Activated T-cell treated with anti-CD3 and anti-CD28 coated beads, Interleukin-2, amount 50 U/mL, for 4 hours (primary cell): ENCODE measurements around the gene CPAMD8. TPM values are rescaled to one million over a fixed set of nuclear protein-coding genes. Genes with fewer than 3 reads are reported as not detected.
"Not testable (repeated sequence)": the region's sequence is repeated elsewhere in the genome, so short reads cannot be mapped to it uniquely, and the experiment has no call there.

Experiments
- ATAC-seq, 2 donors: fragments of 200-7000 bp; cut with Tn5 transposase; one replicate each; pipeline ENCODE4 v1.10.0; 2021
- DNase-seq: peaks from one replicate; pipeline ENCODE4 v3.0.0-alpha.2; 2020
- H3K27me3 Mint-ChIP-seq: one replicate; pipeline ENCODE4 v1.8.0; 2021; ENCODE audit warnings: low read depth, mixed read lengths
- H3K36me3 Mint-ChIP-seq: one replicate; pipeline ENCODE4 v1.8.0; 2022; ENCODE audit warnings: mixed read lengths; ENCODE audit not compliant: insufficient read depth
- H3K4me1 Mint-ChIP-seq: one replicate; pipeline ENCODE4 v1.8.0; 2021; ENCODE audit warnings: low read depth, mixed read lengths
- H3K4me3 Mint-ChIP-seq: one replicate; pipeline ENCODE4 v1.8.0; 2021; ENCODE audit warnings: mild to moderate bottlenecking, moderate library complexity, mixed read lengths
- H3K9me3 Mint-ChIP-seq: one replicate; pipeline ENCODE4 v1.8.0; 2021; ENCODE audit warnings: mixed read lengths
- total RNA-seq, 3 donors: library from RNA; stranded (reverse); gene quantifications; one replicate each; pipeline ENCODE4 v1.2.1, GENCODE V29; 2021

Gene CPAMD8
- total RNA-seq, 3 donors from 2014 or later, result 0.18 to 0.37 TPM; not detected in 1

GRCh38 chr19:16875584-16876555 is 150.7 kb downstream of the CPAMD8 start:
- Mint-ChIP-seq H3K4me1 (peaks cover 9% of the 10 kb centered on the region), H3K27me3 (no peaks in the 10 kb centered on the region), H3K36me3 (peaks cover 40% of the 10 kb centered on the region), H3K9me3 (no peaks in the 10 kb centered on the region), H3K4me3 (no peak overlapping the region)
- DNase-seq (no peak), ATAC-seq (peak in 1 of 2 donors; percentile 25)

GRCh38 chr19:16874978-16875299 is 151.7 kb downstream of the CPAMD8 start:
- not testable (repeated sequence) for H3K9me3 Mint-ChIP-seq, DNase-seq, H3K27me3 Mint-ChIP-seq, H3K4me3 Mint-ChIP-seq, ATAC-seq, H3K4me1 Mint-ChIP-seq
- peaks cover 33% of the 10 kb centered on the region for H3K36me3 Mint-ChIP-seq

GRCh38 chr19:16874250-16874977 is 152.2 kb downstream of the CPAMD8 start:
- Mint-ChIP-seq H3K36me3 (peaks cover 33% of the 10 kb centered on the region), H3K27me3 (no peaks in the 10 kb centered on the region)
- no peak for ATAC-seq

GRCh38 chr19:16873594-16873993 is 153.0 kb downstream of the CPAMD8 start:
- ATAC-seq, result no peak
- no peak overlapping the region for H3K4me3 Mint-ChIP-seq
- DNase-seq, result no peak
- H3K9me3 Mint-ChIP-seq, result no peaks in the 10 kb centered on the region
- H3K27me3 Mint-ChIP-seq, result no peaks in the 10 kb centered on the region
- H3K4me1 Mint-ChIP-seq, result peaks cover 9% of the 10 kb centered on the region
- H3K36me3 Mint-ChIP-seq, result peaks cover 26% of the 10 kb centered on the region

More at GRCh38 chr19:16874250-16874977, 152.2 kb downstream of the CPAMD8 start:
- Mint-ChIP-seq H3K9me3 (no peaks in the 10 kb centered on the region), H3K4me3 (no peak overlapping the region), H3K4me1 (peaks cover 9% of the 10 kb centered on the region)
- no peak for DNase-seq

- H3K9me3 Mint-ChIP-seq, result no peaks in the 10 kb centered on the region
- DNase-seq (no peak), ATAC-seq (no peak)
- no peak overlapping the region for H3K4me3 Mint-ChIP-seq
- no peaks in the 10 kb centered on the region for H3K27me3 Mint-ChIP-seq
- H3K36me3 Mint-ChIP-seq, result peaks cover 27% of the 10 kb centered on the region
- peaks cover 9% of the 10 kb centered on the region for H3K4me1 Mint-ChIP-seq
Measured at GRCh38 chr19:16872728-16873127, 153.9 kb downstream of the CPAMD8 start.

GRCh38 chr19:16871871-16872270 is 154.7 kb downstream of the CPAMD8 start:
- DNase-seq (no peak), ATAC-seq (no peak)
- Mint-ChIP-seq H3K9me3 (no peaks in the 10 kb centered on the region), H3K4me1 (peaks cover 9% of the 10 kb centered on the region), H3K27me3 (no peaks in the 10 kb centered on the region), H3K4me3 (no peak overlapping the region), H3K36me3 (peaks cover 28% of the 10 kb centered on the region)

- Mint-ChIP-seq H3K9me3 (no peaks in the 10 kb centered on the region), H3K27me3 (no peaks in the 10 kb centered on the region), H3K4me3 (no peak overlapping the region), H3K4me1 (peaks cover 4% of the 10 kb centered on the region), H3K36me3 (peaks cover 24% of the 10 kb centered on the region)
- ATAC-seq (no peak), DNase-seq (no peak)
Measured at GRCh38 chr19:16869331-16869972, 157.2 kb downstream of the CPAMD8 start.

GRCh38 chr19:16868423-16869130 is 158.0 kb downstream of the CPAMD8 start:
- H3K4me1 Mint-ChIP-seq, result no peaks in the 10 kb centered on the region
- H3K27me3 Mint-ChIP-seq, result no peaks in the 10 kb centered on the region
- H3K4me3 Mint-ChIP-seq, result no peak overlapping the region
- no peaks in the 10 kb centered on the region for H3K9me3 Mint-ChIP-seq
- ATAC-seq (no peak), DNase-seq (no peak)
- H3K36me3 Mint-ChIP-seq, result peaks cover 21% of the 10 kb centered on the region

- H3K27me3 Mint-ChIP-seq, result no peaks in the 10 kb centered on the region
- peaks cover 30% of the 10 kb centered on the region for H3K36me3 Mint-ChIP-seq
- ATAC-seq (no peak), DNase-seq (no peak)
- H3K4me3 Mint-ChIP-seq, result no peak overlapping the region
- H3K9me3 Mint-ChIP-seq, result no peaks in the 10 kb centered on the region
- no peaks in the 10 kb centered on the region for H3K4me1 Mint-ChIP-seq
Measured at GRCh38 chr19:16867211-16867610, 159.4 kb downstream of the CPAMD8 start.

- Mint-ChIP-seq H3K4me3 (no peak overlapping the region), H3K9me3 (no peaks in the 10 kb centered on the region), H3K27me3 (no peaks in the 10 kb centered on the region), H3K36me3 (peaks cover 24% of the 10 kb centered on the region), H3K4me1 (no peaks in the 10 kb centered on the region)
- DNase-seq (no peak), ATAC-seq (no peak)
Measured at GRCh38 chr19:16862826-16863415, 163.7 kb downstream of the CPAMD8 start.

- no peaks in the 10 kb centered on the region for H3K27me3 Mint-ChIP-seq
- H3K4me3 Mint-ChIP-seq, result no peak overlapping the region
- no peaks in the 10 kb centered on the region for H3K9me3 Mint-ChIP-seq
- peaks cover 21% of the 10 kb centered on the region for H3K36me3 Mint-ChIP-seq
- no peak for DNase-seq
- no peaks in the 10 kb centered on the region for H3K4me1 Mint-ChIP-seq
- no peak for ATAC-seq
Measured at GRCh38 chr19:16861834-16862233, 164.8 kb downstream of the CPAMD8 start.

- H3K36me3 Mint-ChIP-seq, result peaks cover 21% of the 10 kb centered on the region
- no peaks in the 10 kb centered on the region for H3K4me1 Mint-ChIP-seq
- no peaks in the 10 kb centered on the region for H3K27me3 Mint-ChIP-seq
- DNase-seq, result no peak
- no peaks in the 10 kb centered on the region for H3K9me3 Mint-ChIP-seq
- H3K4me3 Mint-ChIP-seq, result no peak overlapping the region
- no peak for ATAC-seq
Measured at GRCh38 chr19:16861011-16861410, 165.6 kb downstream of the CPAMD8 start.

- ATAC-seq (no peak), DNase-seq (no peak)
- no peaks in the 10 kb centered on the region for H3K4me1 Mint-ChIP-seq
- no peaks in the 10 kb centered on the region for H3K9me3 Mint-ChIP-seq
- H3K27me3 Mint-ChIP-seq, result no peaks in the 10 kb centered on the region
- H3K4me3 Mint-ChIP-seq, result no peak overlapping the region
- H3K36me3 Mint-ChIP-seq, result peaks cover 18% of the 10 kb centered on the region
Measured at GRCh38 chr19:16860118-16860517, 166.5 kb downstream of the CPAMD8 start.

GRCh38 chr19:16859626-16860025 is 167.0 kb downstream of the CPAMD8 start:
- peaks cover 23% of the 10 kb centered on the region for H3K36me3 Mint-ChIP-seq
- DNase-seq (no peak), ATAC-seq (no peak)
- H3K4me3 Mint-ChIP-seq, result no peak overlapping the region
- H3K9me3 Mint-ChIP-seq, result no peaks in the 10 kb centered on the region
- no peaks in the 10 kb centered on the region for H3K4me1 Mint-ChIP-seq
- no peaks in the 10 kb centered on the region for H3K27me3 Mint-ChIP-seq
